H1 (cell line): Measurements from ENCODE around the gene SPOCK1. TPM values are rescaled to one million over a fixed set of nuclear protein-coding genes. Genes with fewer than 3 reads are reported as not detected.

Experiments used
- CTCF ChIA-PET: fragments of 300-600 bp; sonication (Branson Sonifier 250); formaldehyde crosslinking; loops from one replicate; lab custom pipeline; 2021; ENCODE audit not compliant: partially characterized antibody; lab: Charles Lee
- POLR2A ChIA-PET: fragments of 300-600 bp; sonication (Branson Sonifier 250); formaldehyde crosslinking; loops from one replicate; lab custom pipeline; 2021; ENCODE audit warnings: inconsistent platforms; ENCODE audit not compliant: partially characterized antibody; lab: Charles Lee
- DNase-seq, 2 experiments: peaks; one replicate each; pipeline versions ENCODE4 v3.0.0 to v3.0.0-alpha.2; 2010 to 2022; ENCODE audit warnings: low spot score in 2 of 2, low read depth in 1 of 2, mixed read lengths in 1 of 2
- FAIRE-seq: peaks from 2 replicates; lab custom pipeline; 2011; peaks lifted over from hg19 to GRCh38; lab: Jason Lieb, UNC
- H2AFZ ChIP-seq: 2 replicates; pipeline ENCODE4 v1.8.1; 2012; ENCODE audit warnings: low read length, inconsistent platforms
- H2AK5ac ChIP-seq: 2 replicates; pipeline ENCODE4 v1.6.1; 2013; ENCODE audit warnings: low read depth, low read length
- H2BK120ac ChIP-seq: replicated peaks from 2 replicates; pipeline ENCODE3; 2013; ENCODE audit warnings: low read depth, low read length, inconsistent platforms
- H2BK12ac ChIP-seq: 2 replicates; pipeline ENCODE4 v1.6.1; 2013; ENCODE audit warnings: low read depth, low read length
- H2BK15ac ChIP-seq: 2 replicates; pipeline ENCODE4 v1.6.1; 2013; ENCODE audit warnings: low read length
- H2BK20ac ChIP-seq: 2 replicates; pipeline ENCODE4 v1.6.1; 2013; ENCODE audit warnings: low read length
- H2BK5ac ChIP-seq: 2 replicates; pipeline ENCODE4 v1.6.1; 2013; ENCODE audit warnings: low read depth, low read length
- H3K14ac ChIP-seq: 2 replicates; pipeline ENCODE4 v1.6.1; 2013; ENCODE audit warnings: inconsistent platforms; ENCODE audit not compliant: insufficient read length
- H3K18ac ChIP-seq: 2 replicates; pipeline ENCODE4 v1.6.1; 2013; ENCODE audit warnings: low read length; ENCODE audit errors: extremely low read depth
- H3K23ac ChIP-seq: 2 replicates; pipeline ENCODE4 v1.6.1; 2013; ENCODE audit warnings: inconsistent platforms; ENCODE audit not compliant: insufficient read length
- H3K23me2 ChIP-seq: 2 replicates; pipeline ENCODE4 v1.6.1; 2013; ENCODE audit warnings: low read depth, low read length
- H3K27ac ChIP-seq: 2 replicates; pipeline ENCODE4 v1.6.1; 2011; ENCODE audit warnings: low read depth, low read length, inconsistent platforms
- H3K27me3 ChIP-seq, 4 experiments: replicated peaks in 1 of 4; 1 replicate in 1 of 4; 2 replicates in 3 of 4; pipeline versions ENCODE4 v1.6.1 to v1.8.1; 2011 to 2013; ENCODE audit warnings: low read length in 3 of 4, mild to moderate bottlenecking in 3 of 4, inconsistent platforms in 2 of 4, mixed read lengths in 2 of 4, moderate library complexity in 1 of 4; ENCODE audit not compliant: control insufficient read depth in 3 of 4, insufficient read depth in 3 of 4; ENCODE audit errors: extremely low read depth in 1 of 4
- H3K36me3 ChIP-seq, 4 experiments: 2 replicates each; pipeline versions ENCODE4 v1.6.1 to v1.8.1; 2011 to 2013; ENCODE audit warnings: mild to moderate bottlenecking in 4 of 4, low read length in 3 of 4, moderate library complexity in 2 of 4, control low read depth in 1 of 4, inconsistent platforms in 1 of 4; ENCODE audit not compliant: insufficient read depth in 4 of 4, control insufficient read depth in 2 of 4
- H3K4ac ChIP-seq: replicated peaks from 2 replicates; pipeline ENCODE3; 2013; ENCODE audit warnings: low read length, low read depth, mixed read lengths, inconsistent platforms; ENCODE audit not compliant: insufficient read length
- H3K4me1 ChIP-seq, 4 experiments: replicated peaks in 1 of 4; 1 replicate in 1 of 4; 2 replicates in 3 of 4; pipeline versions ENCODE4 v1.6.1 to v1.8.1; 2011 to 2013; ENCODE audit warnings: low read length in 3 of 4, inconsistent platforms in 2 of 4, mixed read lengths in 1 of 4; ENCODE audit not compliant: insufficient read depth in 4 of 4, control insufficient read depth in 3 of 4
- H3K4me2 ChIP-seq, 2 experiments: 2 replicates each; pipeline versions ENCODE4 v1.6.1 to v1.8.1; 2011 to 2013; ENCODE audit warnings: low read depth in 2 of 2, low read length in 2 of 2, control low read depth in 1 of 2, inconsistent platforms in 1 of 2, mild to moderate bottlenecking in 1 of 2; ENCODE audit not compliant: insufficient read depth in 1 of 2
- H3K4me3 ChIP-seq, 4 experiments: fragments of 200-600, 300-600 bp in 1 of 4; sonication (generic), shearing (Covaris generic), sonication (Bioruptor Twin) in 1 of 4; 2 replicates each; pipeline versions ENCODE4 v1.5.1 to v1.8.1; 2011 to 2016; ENCODE audit warnings: low read length in 4 of 4, low read depth in 3 of 4, control low read depth in 2 of 4, inconsistent platforms in 2 of 4, mild to moderate bottlenecking in 2 of 4, mixed read lengths in 1 of 4, moderate library complexity in 1 of 4; ENCODE audit not compliant: insufficient read depth in 2 of 4; ENCODE audit errors: extremely low read depth in 1 of 4
- H3K56ac ChIP-seq: replicated peaks from 2 replicates; pipeline ENCODE3; 2013; ENCODE audit warnings: low read depth, mild to moderate bottlenecking, mixed read lengths, low read length, inconsistent platforms; ENCODE audit not compliant: insufficient read length
- H3K79me1 ChIP-seq: 2 replicates; pipeline ENCODE4 v1.6.1; 2013; ENCODE audit warnings: low read depth, low read length, control low read depth
- H3K79me2 ChIP-seq, 2 experiments: 2 replicates each; pipeline versions ENCODE4 v1.6.1 to v1.8.1; 2012 to 2013; ENCODE audit warnings: low read length in 2 of 2, mild to moderate bottlenecking in 2 of 2, inconsistent platforms in 1 of 2; ENCODE audit not compliant: insufficient read depth in 2 of 2, control insufficient read depth in 1 of 2
- H3K9ac ChIP-seq, 4 experiments: replicated peaks in 1 of 4; 1 replicate in 1 of 4; 2 replicates in 3 of 4; pipeline versions ENCODE4 v1.6.1 to v1.8.1; 2011 to 2013; ENCODE audit warnings: low read depth in 3 of 4, low read length in 3 of 4, control low read depth in 2 of 4, mild to moderate bottlenecking in 2 of 4, moderate library complexity in 2 of 4, inconsistent platforms in 1 of 4; ENCODE audit errors: extremely low read depth in 1 of 4
- H3K9me3 ChIP-seq, 2 experiments: 2 replicates each; pipeline versions ENCODE4 v1.6.1 to v1.8.1; 2012 to 2013; ENCODE audit warnings: mild to moderate bottlenecking in 2 of 2, moderate library complexity in 2 of 2, control low read depth in 1 of 2, inconsistent platforms in 1 of 2, low read depth in 1 of 2, low read length in 1 of 2, mixed read lengths in 1 of 2; ENCODE audit not compliant: insufficient read depth in 2 of 2
- H4K20me1 ChIP-seq, 2 experiments: replicated peaks in 1 of 2; 2 replicates each; pipeline versions ENCODE3 to v1.8.1; 2011 to 2013; ENCODE audit warnings: inconsistent platforms in 2 of 2, low read length in 2 of 2, mild to moderate bottlenecking in 1 of 2; ENCODE audit not compliant: insufficient read depth in 2 of 2, control insufficient read depth in 1 of 2
- H4K5ac ChIP-seq: 2 replicates; pipeline ENCODE4 v1.6.1; 2013; ENCODE audit warnings: low read length, low read depth, mixed read lengths, inconsistent platforms; ENCODE audit not compliant: insufficient read length
- H4K8ac ChIP-seq: 2 replicates; pipeline ENCODE4 v1.8.0; 2013; ENCODE audit warnings: mild to moderate bottlenecking, moderate library complexity, low read length, inconsistent platforms; ENCODE audit not compliant: insufficient read depth; ENCODE audit errors: extremely low read depth
- H4K91ac ChIP-seq: replicated peaks from 2 replicates; pipeline ENCODE3; 2013; ENCODE audit warnings: low read length, mixed read lengths, inconsistent platforms; ENCODE audit not compliant: insufficient read length
- POLR2A ChIP-seq, 2 experiments: IDR thresholded peaks; 1 replicate in 1 of 2; 2 replicates in 1 of 2; pipeline ENCODE4 v1.6.1; 2011; ENCODE audit warnings: low read depth in 2 of 2, low read length in 2 of 2, mild to moderate bottlenecking in 2 of 2; ENCODE audit errors: control extremely low read depth in 1 of 2
- WGBS, 2 experiments: shearing (Covaris generic) in 1 of 2; methylation state at CpG; one replicate each; pipeline versions ENCODE4 v1.1.6 to v1.1.7; 2013 to 2015; ENCODE audit warnings: low lambda C conversion rate in 2 of 2, mixed read lengths in 2 of 2, inconsistent platforms in 1 of 2, low coverage in 1 of 2, missing lambda C conversion rate in 1 of 2; ENCODE audit not compliant: insufficient replicate concordance in 2 of 2, insufficient coverage in 1 of 2, insufficient read length in 1 of 2; ENCODE audit errors: extremely low coverage in 1 of 2, missing lambda C conversion rate in 1 of 2; 5-methylcytosine and 5-hydroxymethylcytosine counted together
- polyA plus RNA-seq, 7 experiments: library from polyadenylated mRNA; depleted of rRNA in 3 of 7; stranded (reverse) in 5 of 7; unstranded in 2 of 7; fragments of >200 nt in 5 of 7; fragments of 200-250 nt in 2 of 7; gene quantifications; 1 replicate in 5 of 7; 2 replicates in 1 of 7; 4 replicates in 1 of 7; pipeline versions ENCODE4 v1.2.1 to v1.2.3, GENCODE V29; 2011 to 2013; ENCODE audit warnings: missing spikeins in 2 of 7, mixed read lengths in 2 of 7
- total RNA-seq: library from RNA; stranded (reverse); fragmentation: NEBNext Ultra II Directional; extraction: Animal tissue kit (Norgen Biotek cat#: 25700); gene quantifications from 2 replicates; pipeline ENCODE4 v1.2.1, GENCODE V29; 2021

Gene SPOCK1
- total and polyA plus RNA-seq, 2 of the 8 experiments (the other 6 are each of a cell fraction or from before 2014, with no cell fraction given): 6.9 to 18.1 TPM

DNA sequence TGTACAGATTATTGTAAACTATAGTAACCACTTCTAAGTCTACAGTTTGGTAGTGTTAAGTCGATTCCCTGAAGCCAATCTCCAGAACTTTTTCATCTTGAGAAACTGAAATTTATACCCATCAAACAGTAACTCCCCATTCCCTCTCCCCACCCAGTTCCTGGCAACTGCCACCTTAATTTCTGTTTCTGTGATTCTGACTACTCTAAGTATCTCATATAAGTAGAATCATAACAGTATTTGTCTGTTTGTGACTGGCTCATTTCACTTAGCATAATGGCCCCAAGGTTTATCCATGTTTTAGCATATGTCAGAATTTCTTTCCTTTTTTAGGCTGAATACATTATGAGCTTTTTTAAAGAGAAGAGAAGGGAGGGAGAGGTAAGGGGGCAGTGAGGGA, 61.4 kb downstream of the SPOCK1 start:
- H2BK5ac ChIP-seq: no peak overlapping the region
- H3K4me2 ChIP-seq: no peak overlapping the region
- no peak overlapping the region for H4K5ac ChIP-seq
- no peak overlapping the region for H4K91ac ChIP-seq
- no peak overlapping the region for H3K4ac ChIP-seq
- no peak overlapping the region for H3K9ac ChIP-seq
- TF ChIP-seq POLR2A (IDR thresholded peaks at IDR 0.05; ENCODE audit: control extremely low read depth in 1 of 2, low read depth in 2 of 2, low read length in 2 of 2): no peak
- H3K23me2 ChIP-seq: no peaks in the 10 kb centered on the region
- H3K56ac ChIP-seq: no peak overlapping the region
- H2AK5ac ChIP-seq: no peak overlapping the region
- FAIRE-seq: no peak
- no peak overlapping the region for H2AFZ ChIP-seq
- H3K14ac ChIP-seq: no peak overlapping the region
- H3K27me3 ChIP-seq: no peaks in the 10 kb centered on the region
- no peaks in the 10 kb centered on the region; a peak in 1 of 4 replicates for H3K9me3 ChIP-seq
- ChIA-PET POLR2A (no interaction called here), CTCF (no interaction called here)
- DNase-seq: no peak
- H4K8ac ChIP-seq: no peak overlapping the region
- H3K27ac ChIP-seq: no peak overlapping the region
- H2BK12ac ChIP-seq: no peak overlapping the region
- no peak overlapping the region for H2BK120ac ChIP-seq
- H3K4me1 ChIP-seq: no peaks in the 10 kb centered on the region
- 81% methylated on average over 1 of the region's 1 CpG; no CpG with 5 or more reads in 1 of the 2 experiments for WGBS, 2 experiments
- H3K18ac ChIP-seq: no peak overlapping the region
- no peaks in the 10 kb centered on the region for H3K79me1 ChIP-seq
- no peaks in the 10 kb centered on the region for H3K79me2 ChIP-seq
- H2BK15ac ChIP-seq: no peak overlapping the region
- H4K20me1 ChIP-seq: no peaks in the 10 kb centered on the region
- no peaks in the 10 kb centered on the region for H3K36me3 ChIP-seq
- no peak overlapping the region for H2BK20ac ChIP-seq
- no peak overlapping the region for H3K4me3 ChIP-seq
- H3K23ac ChIP-seq: no peak overlapping the region
